ENCODE results near the gene SMAD3.
"Not testable (repeated sequence)": the region's sequence is repeated elsewhere in the genome, so short reads cannot be mapped to it uniquely, and the experiment has no call there.

The SMAD3 gene

GRCh38 chr15:67018441-67018840, 47.0 kb upstream of the SMAD3 start:
- Histone ChIP-seq H3K4me2 (ENCODE audit: insufficient read depth, low read length) (no peak overlapping the region), H3K9ac (ENCODE audit: low read depth, low read length) (no peak overlapping the region), H3K27ac (ENCODE audit: low read length) (no peak overlapping the region), H3K36me3 (ENCODE audit: insufficient read depth, low read length) (no peaks in the 10 kb centered on the region), H3K27me3 (ENCODE audit: insufficient read depth, low read length, poor library complexity) (no peaks in the 10 kb centered on the region), H2AFZ (ENCODE audit: low read depth, low read length) (no peak overlapping the region), H3K4me3 (ENCODE audit: low read depth in 1 of 2, low read length in 2 of 2) (no peak overlapping the region), H3K9me3 (ENCODE audit: insufficient read depth, low read length, severe bottlenecking) (no peaks in the 10 kb centered on the region), H4K20me1 (ENCODE audit: insufficient read depth, low read length) (no peaks in the 10 kb centered on the region), H3K4me1 (ENCODE audit: insufficient read depth, low read length) (no peaks in the 10 kb centered on the region), H3K79me2 (ENCODE audit: insufficient read depth, low read length) (no peaks in the 10 kb centered on the region)
- TF ChIP-seq CTCF (IDR thresholded peaks at IDR 0.05; ENCODE audit: borderline replicate concordance, extremely low read depth, low read length, poor library complexity, severe bottlenecking) (no peak), EZH2 (IDR thresholded peaks at IDR 0.05; ENCODE audit: borderline replicate concordance, low read depth, low read length, severe bottlenecking) (no peak)
- no peak for ATAC-seq (ENCODE audit: insufficient read depth, low read depth)
- DNase-seq = no peak

- H3K9ac ChIP-seq (ENCODE audit: low read depth, low read length) = no peak overlapping the region
- no peak overlapping the region for H3K27ac ChIP-seq (ENCODE audit: low read length)
- no peaks in the 10 kb centered on the region for H4K20me1 ChIP-seq (ENCODE audit: insufficient read depth, low read length)
- no peaks in the 10 kb centered on the region for H3K9me3 ChIP-seq (ENCODE audit: insufficient read depth, low read length, severe bottlenecking)
- no peaks in the 10 kb centered on the region for H3K36me3 ChIP-seq (ENCODE audit: insufficient read depth, low read length)
- H3K4me3 ChIP-seq (ENCODE audit: low read depth in 1 of 2, low read length in 2 of 2) = no peak overlapping the region
- TF ChIP-seq EZH2 (IDR thresholded peaks at IDR 0.05; ENCODE audit: borderline replicate concordance, low read depth, low read length, severe bottlenecking) (no peak), CTCF (IDR thresholded peaks at IDR 0.05; ENCODE audit: borderline replicate concordance, extremely low read depth, low read length, poor library complexity, severe bottlenecking) (no peak)
- no peak for ATAC-seq (ENCODE audit: insufficient read depth, low read depth)
- no peak overlapping the region for H2AFZ ChIP-seq (ENCODE audit: low read depth, low read length)
- H3K79me2 ChIP-seq (ENCODE audit: insufficient read depth, low read length) = no peaks in the 10 kb centered on the region
- no peak for DNase-seq
- H3K4me2 ChIP-seq (ENCODE audit: insufficient read depth, low read length) = no peak overlapping the region
- no peaks in the 10 kb centered on the region for H3K27me3 ChIP-seq (ENCODE audit: insufficient read depth, low read length, poor library complexity)
- no peaks in the 10 kb centered on the region for H3K4me1 ChIP-seq (ENCODE audit: insufficient read depth, low read length)
Observed at GRCh38 chr15:67019069-67019468, 46.3 kb upstream of the SMAD3 start.

GRCh38 chr15:67019884-67020520, 45.4 kb upstream of the SMAD3 start:
- Histone ChIP-seq H2AFZ (ENCODE audit: low read depth, low read length) (no peak overlapping the region), H3K27me3 (ENCODE audit: insufficient read depth, low read length, poor library complexity) (no peaks in the 10 kb centered on the region), H3K4me2 (ENCODE audit: insufficient read depth, low read length) (no peak overlapping the region), H3K9me3 (ENCODE audit: insufficient read depth, low read length, severe bottlenecking) (no peaks in the 10 kb centered on the region), H3K27ac (ENCODE audit: low read length) (no peak overlapping the region), H3K36me3 (ENCODE audit: insufficient read depth, low read length) (no peaks in the 10 kb centered on the region), H3K4me1 (ENCODE audit: insufficient read depth, low read length) (no peaks in the 10 kb centered on the region), H3K79me2 (ENCODE audit: insufficient read depth, low read length) (no peaks in the 10 kb centered on the region), H4K20me1 (ENCODE audit: insufficient read depth, low read length) (no peaks in the 10 kb centered on the region), H3K9ac (ENCODE audit: low read depth, low read length) (no peak overlapping the region), H3K4me3 (ENCODE audit: low read depth in 1 of 2, low read length in 2 of 2) (no peak overlapping the region)
- no peak for DNase-seq
- TF ChIP-seq CTCF (IDR thresholded peaks at IDR 0.05; ENCODE audit: borderline replicate concordance, extremely low read depth, low read length, poor library complexity, severe bottlenecking) (no peak), EZH2 (IDR thresholded peaks at IDR 0.05; ENCODE audit: borderline replicate concordance, low read depth, low read length, severe bottlenecking) (no peak)
- ATAC-seq (ENCODE audit: insufficient read depth, low read depth) = no peak

- not testable (repeated sequence) for H3K79me2 ChIP-seq (ENCODE audit: insufficient read depth, low read length); H3K9me3 ChIP-seq (ENCODE audit: insufficient read depth, low read length, severe bottlenecking); H3K27ac ChIP-seq (ENCODE audit: low read length); H3K27me3 ChIP-seq (ENCODE audit: insufficient read depth, low read length, poor library complexity); H3K4me2 ChIP-seq (ENCODE audit: insufficient read depth, low read length); H3K36me3 ChIP-seq (ENCODE audit: insufficient read depth, low read length); DNase-seq; H3K4me3 ChIP-seq (ENCODE audit: low read depth in 1 of 2, low read length in 2 of 2); H2AFZ ChIP-seq (ENCODE audit: low read depth, low read length); ATAC-seq (ENCODE audit: insufficient read depth, low read depth); H3K9ac ChIP-seq (ENCODE audit: low read depth, low read length); H3K4me1 ChIP-seq (ENCODE audit: insufficient read depth, low read length); H4K20me1 ChIP-seq (ENCODE audit: insufficient read depth, low read length)
Observed at GRCh38 chr15:67020668-67021067, 44.7 kb upstream of the SMAD3 start.
